GM12878 (cell line): ENCODE results near the gene ARL3.

ENCODE experiments used
- BRCA1 ChIP-seq: IDR thresholded peaks from 2 replicates; pipeline ENCODE4 v1.6.1; 2011; ENCODE audit warnings: low read depth, low read length, improper control_type of control experiment
- JUNB ChIP-seq: IDR thresholded peaks from 2 replicates; pipeline ENCODE4 v1.6.1; 2016; ENCODE audit warnings: antibody characterized with exemption, mild to moderate bottlenecking
- POLR2A ChIP-seq: IDR thresholded peaks from 2 replicates; pipeline ENCODE4 v1.6.1; 2011; ENCODE audit warnings: low read depth, mild to moderate bottlenecking, low read length
- SIN3A ChIP-seq: IDR thresholded peaks from 2 replicates; pipeline ENCODE4 v1.6.1; 2012; ENCODE audit warnings: low read depth, low read length, improper control_type of control experiment
- SMC3 ChIP-seq: IDR thresholded peaks from 2 replicates; pipeline ENCODE4 v1.6.1; 2011; ENCODE audit warnings: low read length, improper control_type of control experiment, borderline replicate concordance
- TARDBP ChIP-seq: IDR thresholded peaks from 2 replicates; pipeline ENCODE4 v1.6.1; 2016; ENCODE audit warnings: borderline replicate concordance
- ZNF24 ChIP-seq: fragments of 450-650 bp; IDR thresholded peaks from 2 replicates; pipeline ENCODE4 v1.6.1; 2017; ENCODE audit warnings: antibody characterized with exemption, mild to moderate bottlenecking
- ZNF274 ChIP-seq: IDR thresholded peaks from one replicate; pipeline ENCODE4 v1.8.0; 2011; ENCODE audit not compliant: insufficient read length, insufficient read depth
- TF ChIP-seq, protein P1 (sequence below), 3 experiments: IDR thresholded peaks in 2 of 3; conservative IDR thresholded peaks in 1 of 3; 2 replicates each; pipeline ENCODE4 v1.5.1; 2011; ENCODE audit warnings: low read depth in 3 of 3, low read length in 3 of 3, mild to moderate bottlenecking in 3 of 3, control low read depth in 2 of 3, moderate library complexity in 2 of 3, inconsistent platforms in 1 of 3, mixed read lengths in 1 of 3; ENCODE audit not compliant: control insufficient read depth in 2 of 3, insufficient read depth in 1 of 3; ENCODE audit errors: extremely low read depth in 1 of 3

- TF ChIP-seq POLR2A (no peak), JUNB (no peak), SIN3A (no peak), ZNF24 (no peak), TARDBP (no peak), SMC3 (no peak), ZNF274 (no peak), BRCA1 (no peak)
- TF ChIP-seq, protein P1, sequence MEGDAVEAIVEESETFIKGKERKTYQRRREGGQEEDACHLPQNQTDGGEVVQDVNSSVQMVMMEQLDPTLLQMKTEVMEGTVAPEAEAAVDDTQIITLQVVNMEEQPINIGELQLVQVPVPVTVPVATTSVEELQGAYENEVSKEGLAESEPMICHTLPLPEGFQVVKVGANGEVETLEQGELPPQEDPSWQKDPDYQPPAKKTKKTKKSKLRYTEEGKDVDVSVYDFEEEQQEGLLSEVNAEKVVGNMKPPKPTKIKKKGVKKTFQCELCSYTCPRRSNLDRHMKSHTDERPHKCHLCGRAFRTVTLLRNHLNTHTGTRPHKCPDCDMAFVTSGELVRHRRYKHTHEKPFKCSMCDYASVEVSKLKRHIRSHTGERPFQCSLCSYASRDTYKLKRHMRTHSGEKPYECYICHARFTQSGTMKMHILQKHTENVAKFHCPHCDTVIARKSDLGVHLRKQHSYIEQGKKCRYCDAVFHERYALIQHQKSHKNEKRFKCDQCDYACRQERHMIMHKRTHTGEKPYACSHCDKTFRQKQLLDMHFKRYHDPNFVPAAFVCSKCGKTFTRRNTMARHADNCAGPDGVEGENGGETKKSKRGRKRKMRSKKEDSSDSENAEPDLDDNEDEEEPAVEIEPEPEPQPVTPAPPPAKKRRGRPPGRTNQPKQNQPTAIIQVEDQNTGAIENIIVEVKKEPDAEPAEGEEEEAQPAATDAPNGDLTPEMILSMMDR (IDR thresholded peaks at IDR 0.05 in 2 of 3, conservative IDR thresholded peaks at IDR 0.05 in 1 of 3; ENCODE audit: control insufficient read depth in 2 of 3, extremely low read depth in 1 of 3, insufficient read depth in 1 of 3, low read depth in 3 of 3, low read length in 3 of 3) = no peak
These were observed 45.5 kb upstream of the ARL3 start for GRCh38 chr10:102759497-102760210.
